Cardiac muscle cell (in vitro differentiated cells and primary cell): ENCODE data around the gene ZSCAN5B. TPM values are rescaled to one million over a fixed set of nuclear protein-coding genes. Genes with fewer than 3 reads are reported as not detected.
"Not testable (repeated sequence)": the region's sequence is repeated elsewhere in the genome, so short reads cannot be mapped to it uniquely, and the experiment has no call there.

Source experiments
- DNase-seq, 2 donors: peaks; one replicate each; pipeline versions ENCODE4 v3.0.0 to v3.0.0-alpha.2; 2010 to 2017; ENCODE audit warnings: low read depth in 1 of 2, low spot score in 1 of 2
- H3K27ac ChIP-seq: fragments of 200-600 bp; sonication (generic); 2 replicates; pipeline ENCODE4 v1.5.1; 2016
- H3K27me3 ChIP-seq: fragments of 200-600 bp; sonication (generic); 2 replicates; pipeline ENCODE4 v1.6.0; 2016; ENCODE audit warnings: control low read depth
- H3K36me3 ChIP-seq: fragments of 200-600 bp; sonication (generic); 2 replicates; pipeline ENCODE4 v1.5.1; 2016; ENCODE audit warnings: control low read depth
- H3K4me1 ChIP-seq: fragments of 200-600 bp; sonication (generic); 2 replicates; pipeline ENCODE4 v1.8.1; 2017; ENCODE audit warnings: low read depth, mild to moderate bottlenecking, mixed run types
- H3K4me3 ChIP-seq: fragments of 200-600 bp; sonication (generic); 2 replicates; pipeline ENCODE4 v1.5.1; 2016; ENCODE audit warnings: mild to moderate bottlenecking
- H3K9me3 ChIP-seq: fragments of 200-600 bp; sonication (generic); 2 replicates; pipeline ENCODE4 v1.5.1; 2017; ENCODE audit warnings: low read depth, mild to moderate bottlenecking, control low read depth
- CTCF ChIP-seq: IDR thresholded peaks from 2 replicates; pipeline ENCODE4 v1.5.1; 2012; ENCODE audit warnings: low read depth, mild to moderate bottlenecking, low read length
- polyA plus RNA-seq: library from polyadenylated mRNA; unstranded; fragments of >200 nt; fragmentation: Nextera tagmentation; extraction: Ambion mirVana; gene quantifications from 2 replicates; pipeline ENCODE4 v1.2.1, GENCODE V29; 2016
- total RNA-seq: library from RNA; depleted of rRNA; stranded (reverse); fragments of >200 nt; gene quantifications from 2 replicates; pipeline ENCODE4 v1.2.3, GENCODE V29; 2016

The ZSCAN5B gene
- total RNA-seq: not detected in 2 replicates
- 0.29 TPM in 1 of 2 replicates, not detected in the other for polyA plus RNA-seq

GRCh38 chr19:56197646-56198045 lies at the start of gene ZSCAN5B:
Gene ZSCAN5B (minus strand): TSS chr19:56197783. CDS start chr19:56193052, 4,731 bp downstream.
- not testable (repeated sequence) for H3K27me3 ChIP-seq, H3K27ac ChIP-seq, H3K36me3 ChIP-seq, DNase-seq, H3K4me3 ChIP-seq, H3K9me3 ChIP-seq, H3K4me1 ChIP-seq

- H3K4me1 ChIP-seq, H3K9me3 ChIP-seq: not testable (repeated sequence)
These were observed 48.2 kb upstream of the ZSCAN5B start for GRCh38 chr19:56245764-56246163.

GRCh38 chr19:56245121-56245740 lies 47.6 kb upstream of the ZSCAN5B start:
- TF ChIP-seq CTCF: no peak
- no peak for DNase-seq
- H3K27me3 ChIP-seq: no peaks in the 10 kb centered on the region
- H3K27ac ChIP-seq: no peak overlapping the region
- no peaks in the 10 kb centered on the region for H3K36me3 ChIP-seq
- H3K4me1 ChIP-seq: no peaks in the 10 kb centered on the region
- H3K9me3 ChIP-seq: no peaks in the 10 kb centered on the region
- no peak overlapping the region for H3K4me3 ChIP-seq

More at GRCh38 chr19:56245764-56246163, 48.2 kb upstream of the ZSCAN5B start:
- H3K27me3 ChIP-seq, DNase-seq, H3K4me3 ChIP-seq, H3K36me3 ChIP-seq, H3K27ac ChIP-seq: not testable (repeated sequence)

- no peak for DNase-seq
- Histone ChIP-seq H3K4me1 (no peaks in the 10 kb centered on the region), H3K36me3 (no peaks in the 10 kb centered on the region), H3K27ac (no peak overlapping the region), H3K4me3 (no peak overlapping the region), H3K27me3 (no peaks in the 10 kb centered on the region), H3K9me3 (no peaks in the 10 kb centered on the region)
- TF ChIP-seq CTCF: no peak
These were observed 25.9 kb upstream of the ZSCAN5B start for GRCh38 chr19:56223481-56223880.

GRCh38 chr19:56222901-56223300 lies 25.3 kb upstream of the ZSCAN5B start:
- Histone ChIP-seq H3K36me3 (no peaks in the 10 kb centered on the region), H3K9me3 (no peaks in the 10 kb centered on the region), H3K4me3 (no peak overlapping the region), H3K27me3 (no peaks in the 10 kb centered on the region), H3K27ac (no peak overlapping the region), H3K4me1 (no peaks in the 10 kb centered on the region)
- DNase-seq: no peak
- TF ChIP-seq CTCF: no peak

GRCh38 chr19:56221851-56222250 lies 24.3 kb upstream of the ZSCAN5B start:
- Histone ChIP-seq H3K27me3 (no peaks in the 10 kb centered on the region), H3K27ac (no peak overlapping the region), H3K4me3 (no peak overlapping the region), H3K36me3 (no peaks in the 10 kb centered on the region), H3K9me3 (no peaks in the 10 kb centered on the region), H3K4me1 (no peaks in the 10 kb centered on the region)
- TF ChIP-seq CTCF: peak; percentile 5
- DNase-seq: no peak
